K562 (cell line): ENCODE results near the gene MLX. TPM values are rescaled to one million over a fixed set of nuclear protein-coding genes. Genes with fewer than 3 reads are reported as not detected.
A peak's percentile ranks its signal among the peaks of the same experiment; 100 is the strongest.

Source experiments
- ATF7 ChIP-seq: fragments of 450-650 bp; IDR thresholded peaks from 2 replicates; pipeline ENCODE4 v1.7.1; 2014; ENCODE audit warnings: mild to moderate bottlenecking, moderate library complexity
- BRF2 ChIP-seq: IDR thresholded peaks from 3 replicates; pipeline ENCODE4 v1.6.1; 2011; ENCODE audit warnings: borderline replicate concordance, mild to moderate bottlenecking; ENCODE audit not compliant: insufficient read length, insufficient read depth
- CAMTA2 ChIP-seq: fragments of 250-450 bp; sonication (Bioruptor Pico); conservative IDR thresholded peaks from 2 replicates; pipeline ENCODE4 v1.5.1; 2022
- CBFA2T2 ChIP-seq: fragments of 450-650 bp; conservative IDR thresholded peaks from 2 replicates; pipeline ENCODE4 v1.6.1; 2017; ENCODE audit warnings: mild to moderate bottlenecking
- CBX1 ChIP-seq: sonication (generic); IDR thresholded peaks from 2 replicates; pipeline ENCODE4 v1.6.1; 2016; ENCODE audit warnings: antibody characterized with exemption, low read depth, mild to moderate bottlenecking
- CTBP1 ChIP-seq: fragments of 450-650 bp; IDR thresholded peaks from 2 replicates; pipeline ENCODE4 v1.6.1; 2016; ENCODE audit warnings: borderline replicate concordance
- HLTF ChIP-seq: fragments of 450-650 bp; IDR thresholded peaks from 2 replicates; pipeline ENCODE4 v1.6.1; 2016
- JUND ChIP-seq, 2 experiments: IDR thresholded peaks; 2 replicates in 1 of 2; 3 replicates in 1 of 2; pipeline ENCODE4 v1.6.1; 2011; ENCODE audit warnings: borderline replicate concordance in 2 of 2, low read depth in 2 of 2, low read length in 2 of 2, improper control_type of control experiment in 1 of 2, missing biosample characterization in 1 of 2, missing genetic modification characterization in 1 of 2, missing genetic modification reagents in 1 of 2
- KLF1 ChIP-seq: fragments of 450-650 bp; IDR thresholded peaks from 2 replicates; pipeline ENCODE4 v1.6.1; 2016; ENCODE audit warnings: missing genetic modification characterization, missing compliant biosample characterization
- KLF6 ChIP-seq: fragments of 250-450 bp; sonication (Bioruptor Pico); IDR thresholded peaks from 2 replicates; pipeline ENCODE4 v1.4.0; 2020; ENCODE audit warnings: mild to moderate bottlenecking, moderate library complexity, borderline replicate concordance
- MAFG ChIP-seq: fragments of 450-650 bp; conservative IDR thresholded peaks from 2 replicates; pipeline ENCODE4 v1.6.1; 2016; ENCODE audit warnings: missing genetic modification characterization, missing compliant biosample characterization
- MCM5 ChIP-seq: fragments of 450-650 bp; IDR thresholded peaks from 2 replicates; pipeline ENCODE4 v1.6.1; 2016; ENCODE audit warnings: low read depth
- MEIS2 ChIP-seq: fragments of 450-650 bp; IDR thresholded peaks from 2 replicates; pipeline ENCODE4 v1.6.1; 2014; ENCODE audit warnings: mild to moderate bottlenecking; ENCODE audit not compliant: partially characterized antibody
- MXI1 ChIP-seq: IDR thresholded peaks from 2 replicates; pipeline ENCODE4 v1.6.1; 2011; ENCODE audit warnings: low read depth, mild to moderate bottlenecking, improper control_type of control experiment, low read length
- MYBL2 ChIP-seq, 2 experiments: fragments of 450-650 bp in 1 of 2; sonication (generic) in 1 of 2; formaldehyde crosslinking in 1 of 2; IDR thresholded peaks; 2 replicates each; pipeline versions ENCODE4 v1.6.1 to v1.8.1; 2017 to 2022; ENCODE audit warnings: borderline replicate concordance in 1 of 2, inconsistent platforms in 1 of 2, low read depth in 1 of 2, mild to moderate bottlenecking in 1 of 2, missing genetic modification reagents in 1 of 2, moderate library complexity in 1 of 2
- NEUROD1 ChIP-seq: fragments of 150-350 bp; IDR thresholded peaks from 2 replicates; pipeline ENCODE4 v1.6.1; 2014; ENCODE audit warnings: borderline replicate concordance, low read length, low read depth; ENCODE audit not compliant: partially characterized antibody
- PML ChIP-seq: IDR thresholded peaks from 2 replicates; pipeline ENCODE4 v1.6.1; 2012; ENCODE audit warnings: low read length, inconsistent platforms
- SIRT6 ChIP-seq: IDR thresholded peaks from one replicate; pipeline ENCODE4 v1.6.1; 2012; ENCODE audit warnings: low read depth, mild to moderate bottlenecking, control low read depth, inconsistent platforms, low read length, moderate library complexity
- SPI1 ChIP-seq: IDR thresholded peaks from 2 replicates; pipeline ENCODE4 v1.6.1; 2011; ENCODE audit warnings: low read depth, low read length, control low read depth, borderline replicate concordance
- SRSF9 ChIP-seq: fragments of 200-400 bp; formaldehyde crosslinking; IDR thresholded peaks from 2 replicates; pipeline ENCODE4 v1.6.1; 2017; ENCODE audit warnings: low read depth, low read length, borderline replicate concordance
- THRAP3 ChIP-seq: fragments of 450-650 bp; IDR thresholded peaks from 2 replicates; pipeline ENCODE4 v1.6.1; 2016; ENCODE audit warnings: mild to moderate bottlenecking, inconsistent platforms, borderline replicate concordance
- TOE1 ChIP-seq, 2 experiments: fragments of 450-650 bp in 1 of 2; sonication (generic) in 1 of 2; formaldehyde crosslinking in 1 of 2; IDR thresholded peaks; 2 replicates each; pipeline versions ENCODE4 v1.7.1 to v1.8.0; 2016 to 2022; ENCODE audit warnings: borderline replicate concordance in 2 of 2, mild to moderate bottlenecking in 2 of 2, antibody characterized with exemption in 1 of 2, inconsistent platforms in 1 of 2, low read depth in 1 of 2, missing genetic modification reagents in 1 of 2, moderate library complexity in 1 of 2
- ZKSCAN1 ChIP-seq: fragments of 150-350 bp; IDR thresholded peaks from 2 replicates; pipeline ENCODE4 v1.6.1; 2016; ENCODE audit warnings: low read depth, low read length
- ZNF589 ChIP-seq: fragments of 200-800 bp; sonication (Bioruptor generic); IDR thresholded peaks from 2 replicates; pipeline ENCODE4 v1.6.1; 2016; ENCODE audit warnings: low read depth, missing genetic modification characterization, missing compliant biosample characterization
- ZNF707 ChIP-seq: fragments of 250-450 bp; sonication (Bioruptor Pico); conservative IDR thresholded peaks from 2 replicates; pipeline ENCODE4 v1.8.0; 2022; ENCODE audit warnings: inconsistent platforms, mild to moderate bottlenecking, moderate library complexity
- polyA plus RNA-seq, 8 experiments: library from polyadenylated mRNA; depleted of rRNA in 4 of 8; stranded (reverse) in 5 of 8; unstranded in 3 of 8; fragments of >200 nt; fragmentation: Nextera tagmentation in 2 of 8; fragmentation: Illumina TruSeq in 1 of 8; extraction: Ambion mirVana in 2 of 8; extraction: Trizol in 1 of 8; gene quantifications; 2 replicates each; pipeline versions ENCODE4 v1.2.1 to v1.2.3, GENCODE V29; 2011 to 2014; ENCODE audit warnings: inconsistent platforms in 1 of 8, missing spikeins in 1 of 8
- total RNA-seq, 7 experiments: library from RNA; depleted of rRNA in 6 of 7; stranded (reverse); fragments of >200 nt in 6 of 7; fragmentation: Illumina TruSeq in 2 of 7; extraction: Trizol in 2 of 7; gene quantifications; 2 replicates each; pipeline versions ENCODE4 v1.2.1 to v1.2.3, GENCODE V29; 2011 to 2021; ENCODE audit warnings: low replicate concordance in 1 of 7
- TF ChIP-seq, protein P1 (sequence below): fragments of 250-450 bp; sonication (Bioruptor Pico); IDR thresholded peaks from 2 replicates; pipeline ENCODE4 v1.5.0; 2021; ENCODE audit warnings: mild to moderate bottlenecking, borderline replicate concordance

Gene MLX
- total and polyA plus RNA-seq, 9 of the 15 experiments (the other 6 are each of a cell fraction or from before 2014, with no cell fraction given), result 42.9 to 100 (median 58.9) TPM

DNA sequence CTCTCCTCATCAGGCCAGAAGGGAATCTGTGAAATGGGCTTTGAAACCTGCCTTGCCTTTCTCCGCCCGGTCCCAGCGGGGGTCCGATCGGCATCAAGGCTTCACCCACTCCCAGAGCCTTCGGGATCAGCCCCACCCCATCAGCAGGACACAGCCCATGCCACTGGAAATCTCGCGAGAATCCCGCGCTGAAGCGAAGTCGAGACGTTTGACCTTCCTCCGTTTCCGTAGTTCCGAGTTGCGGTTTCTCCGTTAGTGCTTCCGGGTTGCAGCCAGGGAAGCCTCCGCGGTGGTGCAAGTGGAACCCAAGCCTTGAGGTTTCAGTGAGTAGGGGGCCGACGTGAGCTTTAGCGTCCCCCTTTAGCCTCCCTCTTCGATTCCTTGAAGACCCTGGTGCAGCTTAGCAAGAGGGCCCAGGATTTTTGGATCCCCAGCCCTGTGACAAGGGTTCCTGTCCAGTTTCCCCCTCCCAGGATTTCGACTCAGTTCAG is 5.0 kb upstream of the MLX start, which contains the start of gene COASY (continued):
- TF ChIP-seq, protein P1, sequence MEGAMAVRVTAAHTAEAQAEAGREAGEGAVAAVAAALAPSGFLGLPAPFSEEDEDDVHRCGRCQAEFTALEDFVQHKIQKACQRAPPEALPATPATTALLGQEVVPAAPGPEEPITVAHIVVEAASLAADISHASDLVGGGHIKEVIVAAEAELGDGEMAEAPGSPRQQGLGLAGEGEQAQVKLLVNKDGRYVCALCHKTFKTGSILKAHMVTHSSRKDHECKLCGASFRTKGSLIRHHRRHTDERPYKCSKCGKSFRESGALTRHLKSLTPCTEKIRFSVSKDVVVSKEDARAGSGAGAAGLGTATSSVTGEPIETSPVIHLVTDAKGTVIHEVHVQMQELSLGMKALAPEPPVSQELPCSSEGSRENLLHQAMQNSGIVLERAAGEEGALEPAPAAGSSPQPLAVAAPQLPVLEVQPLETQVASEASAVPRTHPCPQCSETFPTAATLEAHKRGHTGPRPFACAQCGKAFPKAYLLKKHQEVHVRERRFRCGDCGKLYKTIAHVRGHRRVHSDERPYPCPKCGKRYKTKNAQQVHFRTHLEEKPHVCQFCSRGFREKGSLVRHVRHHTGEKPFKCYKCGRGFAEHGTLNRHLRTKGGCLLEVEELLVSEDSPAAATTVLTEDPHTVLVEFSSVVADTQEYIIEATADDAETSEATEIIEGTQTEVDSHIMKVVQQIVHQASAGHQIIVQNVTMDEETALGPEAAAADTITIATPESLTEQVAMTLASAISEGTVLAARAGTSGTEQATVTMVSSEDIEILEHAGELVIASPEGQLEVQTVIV (CRISPR knock-in tag), result no peak
- peak; percentile 80 for TF ChIP-seq MXI1
- TF ChIP-seq MAFG (tag), result no peak
- no peak for TF ChIP-seq MYBL2 (IDR thresholded peaks at IDR 0.05; ENCODE audit: low read depth)
- no peak for TF ChIP-seq MYBL2 (CRISPR knock-in tag; IDR thresholded peaks at IDR 0.05; ENCODE audit: borderline replicate concordance)
- 0 out of 2 replicates have a peak, but pooled peaks have one; percentile 73 for TF ChIP-seq TOE1 (IDR thresholded peaks at IDR 0.05; ENCODE audit: borderline replicate concordance)
- no peak for TF ChIP-seq TOE1 (CRISPR knock-in tag; IDR thresholded peaks at IDR 0.05; ENCODE audit: borderline replicate concordance, low read depth)
- TF ChIP-seq PML, result no peak
- TF ChIP-seq SRSF9, result no peak
- no peak for TF ChIP-seq CTBP1
- peak; percentile 44; the same call in 1 of the 2 replicates for TF ChIP-seq KLF1 (tag)
- peak; percentile 45; the same call in 1 of the 2 replicates for TF ChIP-seq ATF7
- peak; percentile 37; the same call in 1 of the 2 replicates for TF ChIP-seq CBX1
- no peak for TF ChIP-seq ZNF707 (CRISPR knock-in tag)
- TF ChIP-seq JUND (IDR thresholded peaks at IDR 0.05; ENCODE audit: borderline replicate concordance, low read depth, low read length), result peak; percentile 64; the same call in 1 of the 2 replicates
- TF ChIP-seq JUND (tag; IDR thresholded peaks at IDR 0.05; ENCODE audit: borderline replicate concordance, low read depth, low read length), result no peak; the same call in 2 of the 3 replicates
- no peak for TF ChIP-seq MCM5
- no peak for TF ChIP-seq CBFA2T2
- TF ChIP-seq NEUROD1, result peak; percentile 95
- no peak for TF ChIP-seq MEIS2
- peak; percentile 17; the same call in 1 of the 2 replicates for TF ChIP-seq KLF6 (CRISPR knock-in tag)
- no peak for TF ChIP-seq THRAP3
- no peak for TF ChIP-seq CAMTA2
- no peak; the same call in 1 of the 2 replicates for TF ChIP-seq ZKSCAN1
- no peak for TF ChIP-seq BRF2
- TF ChIP-seq SIRT6, result no peak
- TF ChIP-seq ZNF589 (CRISPR knock-in tag), result no peak
- TF ChIP-seq SPI1, result no peak
- no peak for TF ChIP-seq HLTF
